ENCODE data around the gene SPTLC1. TPM values are rescaled to one million over a fixed set of nuclear protein-coding genes. Genes with fewer than 3 reads are reported as not detected.

The SPTLC1 gene
- total RNA-seq, 1 experiment from 2014 or later: 118 TPM

DNA sequence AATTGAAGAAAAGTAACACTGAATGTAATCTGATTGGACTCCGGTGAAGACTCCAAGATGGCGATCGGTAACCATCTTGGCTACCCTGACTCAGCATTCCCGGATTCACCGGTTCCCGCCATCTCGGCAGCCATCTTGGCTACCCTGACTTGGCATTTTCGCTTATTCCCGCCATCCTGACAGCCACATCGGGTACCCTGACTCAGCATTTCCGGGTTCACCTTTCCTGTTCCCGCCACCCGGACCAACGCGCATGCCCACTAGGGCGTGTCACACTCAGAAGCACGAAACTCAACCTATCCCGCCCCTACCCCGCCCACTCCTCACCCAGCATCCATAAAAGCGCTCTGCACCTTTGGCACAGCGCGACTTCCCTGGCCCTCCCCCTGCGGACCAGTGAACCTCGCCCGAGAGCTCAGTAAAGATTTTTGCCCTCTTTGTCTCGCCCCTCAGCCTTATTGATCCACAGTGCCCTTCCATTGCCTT is 17.2 kb downstream of the SPTLC1 start:
- no peaks in the 10 kb centered on the region for H3K27me3 ChIP-seq (replicated peaks)
- H3K9me3 ChIP-seq (replicated peaks): no peaks in the 10 kb centered on the region
- H3K4me1 ChIP-seq (replicated peaks): peaks cover 4% of the 10 kb centered on the region
- peaks cover 11% of the 10 kb centered on the region for H3K36me3 ChIP-seq
- no peak overlapping the region for H3K27ac ChIP-seq
- H3K4me3 ChIP-seq: no peak overlapping the region
- no peak for DNase-seq (ENCODE audit: low read depth in 1 of 2, low spot score in 2 of 2)

DNA sequence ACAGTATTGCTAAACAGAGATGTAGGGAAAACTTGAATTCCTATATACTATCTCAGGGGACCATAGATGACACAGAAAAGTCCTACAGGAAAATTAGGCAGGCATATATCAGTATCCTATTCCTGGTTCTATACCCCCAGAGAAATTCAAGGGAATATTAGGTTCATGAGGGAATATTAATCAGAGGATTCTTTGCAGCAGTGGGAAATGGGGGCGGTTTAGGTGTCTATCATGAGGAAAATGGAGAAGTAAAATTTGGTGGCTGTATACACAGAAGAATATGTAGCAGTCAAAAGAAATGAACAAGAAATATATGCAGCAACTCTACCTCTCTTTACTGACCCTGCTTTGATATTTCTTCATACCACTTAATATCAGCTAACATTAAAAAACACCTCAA is 20.0 kb downstream of the SPTLC1 start:
- H3K4me3 ChIP-seq: no peak overlapping the region

GRCh38 chr9:92094655-92095054 is 20.6 kb downstream of the SPTLC1 start:
- Histone ChIP-seq H3K4me3 (no peak overlapping the region), H3K9me3 (replicated peaks) (no peaks in the 10 kb centered on the region), H3K27ac (no peak overlapping the region), H3K36me3 (peaks cover 12% of the 10 kb centered on the region), H3K4me1 (replicated peaks) (no peaks in the 10 kb centered on the region; the same call in 1 of the 2 replicates), H3K27me3 (replicated peaks) (no peaks in the 10 kb centered on the region)
- no peak for DNase-seq (ENCODE audit: low read depth in 1 of 2, low spot score in 2 of 2)

More for the DNA sequence above, 20.0 kb downstream of the SPTLC1 start:
- H3K9me3 ChIP-seq (replicated peaks): no peaks in the 10 kb centered on the region
- H3K36me3 ChIP-seq: peaks cover 11% of the 10 kb centered on the region
- peaks cover 2% of the 10 kb centered on the region for H3K4me1 ChIP-seq (replicated peaks)
- H3K27ac ChIP-seq: no peak overlapping the region
- no peak for DNase-seq (ENCODE audit: low read depth in 1 of 2, low spot score in 2 of 2)
- no peaks in the 10 kb centered on the region for H3K27me3 ChIP-seq (replicated peaks)

GRCh38 chr9:92077888-92078287 is 37.3 kb downstream of the SPTLC1 start:
- no peaks in the 10 kb centered on the region for H3K27me3 ChIP-seq (replicated peaks)
- H3K9me3 ChIP-seq (replicated peaks): no peaks in the 10 kb centered on the region
- peaks cover 33% of the 10 kb centered on the region for H3K36me3 ChIP-seq
- no peaks in the 10 kb centered on the region for H3K4me1 ChIP-seq (replicated peaks)
- no peak overlapping the region for H3K4me3 ChIP-seq
- DNase-seq (ENCODE audit: low read depth in 1 of 2, low spot score in 2 of 2): no peak
- H3K27ac ChIP-seq: no peak overlapping the region

- H3K4me3 ChIP-seq: no peak overlapping the region
- peaks cover 27% of the 10 kb centered on the region for H3K36me3 ChIP-seq
- no peaks in the 10 kb centered on the region for H3K27me3 ChIP-seq (replicated peaks)
- no peak overlapping the region for H3K27ac ChIP-seq
- no peaks in the 10 kb centered on the region for H3K4me1 ChIP-seq (replicated peaks)
- no peak for DNase-seq (ENCODE audit: low read depth in 1 of 2, low spot score in 2 of 2)
- H3K9me3 ChIP-seq (replicated peaks): no peaks in the 10 kb centered on the region
Observed at GRCh38 chr9:92071634-92072033, 43.6 kb downstream of the SPTLC1 start.

DNA sequence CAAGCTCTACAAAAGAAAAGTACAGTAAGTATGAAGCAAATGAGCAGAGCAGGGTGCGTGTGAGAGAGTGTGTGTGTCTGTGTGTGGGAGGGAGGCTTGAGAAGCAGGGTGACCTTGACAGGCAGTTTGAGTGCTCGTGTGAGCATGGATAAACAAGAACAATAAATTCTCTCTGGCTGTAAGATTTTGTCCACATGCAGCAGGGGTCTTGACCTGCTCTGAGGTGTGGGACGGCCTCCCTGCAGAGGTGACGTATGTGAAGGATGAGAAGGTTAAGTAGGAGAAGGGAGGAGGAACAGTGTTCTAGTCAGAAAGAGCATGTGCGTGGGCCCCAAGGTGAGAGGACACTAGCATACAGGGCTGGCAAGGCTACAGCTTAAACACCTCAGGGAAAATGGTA is 49.0 kb downstream of the SPTLC1 start:
- H3K4me1 ChIP-seq (replicated peaks): no peaks in the 10 kb centered on the region
- no peak overlapping the region for H3K4me3 ChIP-seq
- no peak for DNase-seq (ENCODE audit: low read depth in 1 of 2, low spot score in 2 of 2)
- H3K9me3 ChIP-seq (replicated peaks): peaks cover 6% of the 10 kb centered on the region
- peaks cover 58% of the 10 kb centered on the region for H3K36me3 ChIP-seq
- no peak overlapping the region for H3K27ac ChIP-seq
- H3K27me3 ChIP-seq (replicated peaks): no peaks in the 10 kb centered on the region

- Histone ChIP-seq H3K27ac (no peak overlapping the region), H3K27me3 (replicated peaks) (no peaks in the 10 kb centered on the region), H3K4me1 (replicated peaks) (no peaks in the 10 kb centered on the region), H3K36me3 (peaks cover 52% of the 10 kb centered on the region), H3K9me3 (replicated peaks) (peaks cover 6% of the 10 kb centered on the region), H3K4me3 (no peak overlapping the region)
- no peak for DNase-seq (ENCODE audit: low read depth in 1 of 2, low spot score in 2 of 2)
Observed at GRCh38 chr9:92064711-92065110, 50.5 kb downstream of the SPTLC1 start.

- Histone ChIP-seq H3K36me3 (peaks cover 56% of the 10 kb centered on the region), H3K27ac (no peak overlapping the region), H3K9me3 (replicated peaks) (peaks cover 6% of the 10 kb centered on the region), H3K27me3 (replicated peaks) (no peaks in the 10 kb centered on the region), H3K4me1 (replicated peaks) (no peaks in the 10 kb centered on the region), H3K4me3 (no peak overlapping the region)
- DNase-seq (ENCODE audit: low read depth in 1 of 2, low spot score in 2 of 2): no peak
Observed at GRCh38 chr9:92061184-92061583, 54.0 kb downstream of the SPTLC1 start.

DNA sequence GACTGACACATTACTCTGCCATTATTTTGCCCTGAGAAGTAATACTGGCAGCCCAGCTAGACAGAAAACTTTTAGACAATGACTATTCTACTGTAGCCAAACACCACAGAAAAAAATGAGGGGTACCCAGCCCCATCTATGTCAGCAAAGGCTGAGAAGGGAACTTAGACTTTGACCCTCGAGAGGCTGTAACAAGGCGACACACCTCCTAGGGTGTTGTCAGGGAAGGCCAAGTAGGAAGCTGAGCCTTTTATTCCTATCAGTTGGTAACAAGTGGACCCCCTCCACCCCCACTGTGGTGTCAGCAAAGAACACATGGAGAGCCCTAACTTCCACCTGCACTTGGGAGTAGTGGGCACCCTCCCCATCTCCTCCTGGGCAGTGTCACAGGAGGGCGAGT is 55.6 kb downstream of the SPTLC1 start:
- Histone ChIP-seq H3K27ac (no peak overlapping the region), H3K4me1 (replicated peaks) (no peaks in the 10 kb centered on the region), H3K9me3 (replicated peaks) (peaks cover 6% of the 10 kb centered on the region), H3K4me3 (no peak overlapping the region), H3K36me3 (peaks cover 52% of the 10 kb centered on the region), H3K27me3 (replicated peaks) (no peaks in the 10 kb centered on the region)
- DNase-seq (ENCODE audit: low read depth in 1 of 2, low spot score in 2 of 2): no peak

GRCh38 chr9:92058723-92059444 is 56.3 kb downstream of the SPTLC1 start:
- Histone ChIP-seq H3K4me1 (replicated peaks) (no peaks in the 10 kb centered on the region), H3K27me3 (replicated peaks) (no peaks in the 10 kb centered on the region), H3K4me3 (no peak overlapping the region), H3K9me3 (replicated peaks) (peaks cover 6% of the 10 kb centered on the region), H3K27ac (no peak overlapping the region), H3K36me3 (peaks cover 51% of the 10 kb centered on the region)
- no peak for DNase-seq (ENCODE audit: low read depth in 1 of 2, low spot score in 2 of 2)

DNA sequence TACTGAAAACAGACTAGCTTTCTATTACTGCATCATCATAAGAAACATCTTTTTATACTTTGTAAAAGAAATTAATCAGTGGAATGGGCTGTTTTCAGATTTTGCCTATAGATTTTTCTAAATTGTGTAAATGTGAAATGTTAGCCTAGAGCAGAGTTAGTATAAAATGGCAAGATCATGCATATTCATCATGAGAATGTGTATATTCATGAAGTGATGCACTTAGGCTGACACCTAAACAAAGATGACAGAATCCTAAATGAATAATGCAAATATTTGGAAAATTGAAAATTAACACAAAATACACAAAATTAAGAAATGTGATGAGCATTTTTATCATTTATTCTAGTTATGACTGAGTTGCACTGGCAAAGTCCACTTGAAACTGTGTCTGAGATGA is 57.2 kb downstream of the SPTLC1 start:
- no peak for DNase-seq (ENCODE audit: low read depth in 1 of 2, low spot score in 2 of 2)
- Histone ChIP-seq H3K27me3 (replicated peaks) (no peaks in the 10 kb centered on the region), H3K9me3 (replicated peaks) (peaks cover 6% of the 10 kb centered on the region), H3K27ac (no peak overlapping the region), H3K4me1 (replicated peaks) (no peaks in the 10 kb centered on the region), H3K4me3 (no peak overlapping the region), H3K36me3 (peaks cover 55% of the 10 kb centered on the region)

DNA sequence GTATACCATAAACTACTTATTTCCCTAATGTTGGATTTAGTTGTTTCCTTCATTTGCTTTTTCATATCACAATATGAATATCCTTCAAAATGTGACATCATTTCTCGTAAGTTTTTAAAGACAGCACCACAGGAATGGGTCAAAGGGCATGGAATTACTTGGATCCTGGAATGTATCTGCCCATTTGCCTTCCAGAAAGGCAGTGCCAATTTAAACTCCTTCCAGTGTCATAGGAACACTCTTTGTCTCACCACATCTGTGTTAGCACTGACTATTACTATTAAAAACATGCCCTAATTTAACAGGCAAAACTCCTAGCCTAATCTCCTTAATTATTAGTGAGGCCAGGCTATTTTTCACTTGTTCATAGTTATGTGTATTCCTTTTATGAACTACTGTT is 58.0 kb downstream of the SPTLC1 start:
- H3K9me3 ChIP-seq (replicated peaks): peaks cover 2% of the 10 kb centered on the region
- DNase-seq (ENCODE audit: low read depth in 1 of 2, low spot score in 2 of 2): no peak
- H3K27ac ChIP-seq: no peak overlapping the region
- no peaks in the 10 kb centered on the region for H3K27me3 ChIP-seq (replicated peaks)
- no peaks in the 10 kb centered on the region for H3K4me1 ChIP-seq (replicated peaks)
- H3K4me3 ChIP-seq: no peak overlapping the region
- H3K36me3 ChIP-seq: peaks cover 47% of the 10 kb centered on the region

DNA sequence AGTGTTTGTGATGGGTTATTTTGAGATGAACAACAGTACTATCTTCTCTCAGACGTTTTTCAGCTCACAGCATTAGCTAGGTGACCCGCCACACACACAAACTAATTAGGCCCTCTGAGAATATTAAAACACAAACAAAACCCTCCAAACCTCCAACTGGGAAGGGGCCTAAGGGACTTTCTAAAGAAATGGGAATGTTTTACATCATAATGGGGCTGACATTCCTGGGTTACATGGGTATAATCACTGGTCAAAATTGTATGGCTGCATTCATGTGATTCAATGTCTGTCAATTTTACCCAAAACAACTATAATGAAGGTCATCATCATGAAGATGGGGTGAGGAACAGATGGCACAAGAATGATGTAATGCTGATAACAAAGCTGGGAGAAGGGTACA is 59.6 kb downstream of the SPTLC1 start:
- DNase-seq (ENCODE audit: low read depth in 1 of 2, low spot score in 2 of 2): no peak
- Histone ChIP-seq H3K36me3 (peaks cover 53% of the 10 kb centered on the region), H3K9me3 (replicated peaks) (no peaks in the 10 kb centered on the region), H3K27me3 (replicated peaks) (no peaks in the 10 kb centered on the region), H3K4me3 (no peak overlapping the region), H3K4me1 (replicated peaks) (no peaks in the 10 kb centered on the region), H3K27ac (no peak overlapping the region)

- DNase-seq (ENCODE audit: low read depth in 1 of 2, low spot score in 2 of 2): no peak
- Histone ChIP-seq H3K9me3 (replicated peaks) (no peaks in the 10 kb centered on the region), H3K4me3 (no peak overlapping the region), H3K4me1 (replicated peaks) (no peaks in the 10 kb centered on the region), H3K36me3 (peaks cover 69% of the 10 kb centered on the region), H3K27me3 (replicated peaks) (no peaks in the 10 kb centered on the region), H3K27ac (no peak overlapping the region)
Observed at GRCh38 chr9:92048924-92049625, 66.1 kb downstream of the SPTLC1 start.
